Endothelial cell of hepatic sinusoid (primary cell): Measurements from ENCODE around the gene ARL8A.

ENCODE experiments used
- in situ Hi-C: cut with HindIII; loops from 2 replicates; pipeline ENCODE4 v1.10.0; 2017; ENCODE audit warnings: low sequenced_read_pairs

The ARL8A gene

GRCh38 chr1:202086579-202087350 is 57.8 kb downstream of the ARL8A start:
- in situ Hi-C loops = no loop called here

DNA sequence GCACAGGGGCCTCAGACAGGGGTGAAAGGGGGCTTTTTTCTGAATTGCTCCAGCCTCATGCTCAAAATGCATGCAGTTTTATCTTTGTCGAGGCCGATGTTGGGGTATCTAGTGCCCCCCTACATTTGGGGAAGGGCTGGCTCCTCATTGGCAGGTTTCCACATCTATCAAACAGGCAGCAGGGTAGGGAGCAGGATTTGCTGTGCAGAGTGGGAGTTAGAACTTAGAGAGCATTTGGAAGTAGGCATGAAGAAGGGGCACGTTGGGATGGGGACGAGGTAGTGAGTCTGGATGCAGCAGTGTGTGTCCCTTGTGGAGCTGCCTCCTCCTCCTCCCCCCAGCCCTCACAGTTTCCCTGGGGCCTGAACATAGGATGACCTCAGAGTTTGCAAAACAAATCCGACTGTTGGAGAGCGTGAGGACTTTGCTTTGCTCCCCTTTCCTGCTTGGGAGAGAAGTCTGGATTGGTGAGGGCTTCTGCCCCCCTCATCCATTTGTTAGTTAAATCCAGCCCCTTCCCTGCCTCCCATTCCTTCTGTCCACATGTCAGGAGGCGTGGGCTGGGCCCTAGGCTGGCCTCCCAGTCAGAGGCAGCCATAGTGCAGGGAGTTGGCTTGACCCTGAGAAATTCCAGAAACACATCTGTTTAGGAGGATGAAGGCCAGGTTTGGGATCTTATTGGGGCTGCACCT is 58.7 kb downstream of the ARL8A start:
- in situ Hi-C loops = no loop called here

GRCh38 chr1:202084791-202085681 is 59.5 kb downstream of the ARL8A start:
- in situ Hi-C loops = loop anchor here (5.0 kb wide), 1 partner anchor 88 kb away; no protein-coding TSS in a partner anchor
